HG02981 (cell line): ENCODE data around the gene ZCCHC14.

Experiments used
- ATAC-seq: cut with Tn5 transposase; IDR thresholded peaks from one replicate; pipeline ENCODE4 v1.9.1; 2021; ENCODE audit warnings: mild to moderate bottlenecking, moderate library complexity; ENCODE audit not compliant: unreplicated experiment

ZCCHC14 gene

DNA sequence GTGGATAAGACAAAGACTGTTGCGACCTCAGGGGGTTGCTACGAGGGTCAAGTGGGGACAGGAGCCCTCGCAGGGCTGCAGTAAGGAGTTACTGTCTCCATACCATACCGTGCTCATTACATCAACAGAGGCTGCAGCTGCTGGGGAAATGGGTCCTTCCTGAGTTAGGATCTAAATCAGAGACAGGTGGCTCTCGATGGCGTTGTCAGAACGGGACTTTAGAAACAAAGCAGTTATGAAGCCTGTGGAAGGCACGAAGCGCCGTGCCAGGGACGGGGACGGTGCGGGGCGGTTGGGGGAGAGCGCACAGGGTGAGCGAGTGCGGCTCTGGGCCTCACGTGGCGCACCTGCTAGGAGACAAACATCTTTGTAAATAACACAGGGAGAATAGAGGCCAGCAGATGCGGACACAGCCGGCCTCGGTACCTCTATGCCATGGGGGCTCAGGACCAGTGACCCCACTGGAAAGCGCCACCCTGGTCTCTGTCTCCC lies 34.4 kb downstream of the ZCCHC14 start:
- no peak for ATAC-seq

DNA sequence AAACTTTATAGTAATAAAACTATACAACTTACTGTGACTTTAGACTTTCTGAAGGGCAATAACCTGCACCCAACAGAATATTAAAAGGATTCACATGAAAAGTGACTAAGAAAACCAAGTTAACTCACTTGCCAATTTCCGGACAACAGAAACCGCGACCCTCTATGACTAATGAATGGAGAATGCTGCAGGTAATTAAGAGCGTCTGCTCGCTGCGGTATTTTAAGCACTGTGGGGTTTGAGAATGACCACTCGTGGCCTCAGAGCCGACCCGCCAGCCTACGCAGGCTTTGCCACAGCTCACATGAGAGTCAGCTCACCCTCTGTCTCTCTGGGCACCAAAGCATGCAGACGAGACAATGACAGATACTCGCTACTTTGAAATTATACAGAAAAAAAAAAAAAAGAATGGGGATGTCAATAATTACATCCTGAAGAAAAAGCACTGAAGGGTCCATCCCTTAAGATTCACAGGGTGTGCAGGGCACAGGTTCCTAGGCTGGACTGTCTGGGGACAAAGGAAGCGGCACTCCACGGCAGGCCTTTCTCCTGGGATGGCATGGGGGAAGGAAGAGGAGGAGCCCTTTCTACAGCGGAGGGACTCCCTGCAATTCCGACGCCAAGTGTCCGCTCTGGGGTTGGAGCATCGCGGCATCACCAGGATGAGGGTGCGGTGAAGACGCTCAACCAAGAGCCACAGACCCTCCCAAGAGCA lies 35.0 kb downstream of the ZCCHC14 start:
- no peak for ATAC-seq

DNA sequence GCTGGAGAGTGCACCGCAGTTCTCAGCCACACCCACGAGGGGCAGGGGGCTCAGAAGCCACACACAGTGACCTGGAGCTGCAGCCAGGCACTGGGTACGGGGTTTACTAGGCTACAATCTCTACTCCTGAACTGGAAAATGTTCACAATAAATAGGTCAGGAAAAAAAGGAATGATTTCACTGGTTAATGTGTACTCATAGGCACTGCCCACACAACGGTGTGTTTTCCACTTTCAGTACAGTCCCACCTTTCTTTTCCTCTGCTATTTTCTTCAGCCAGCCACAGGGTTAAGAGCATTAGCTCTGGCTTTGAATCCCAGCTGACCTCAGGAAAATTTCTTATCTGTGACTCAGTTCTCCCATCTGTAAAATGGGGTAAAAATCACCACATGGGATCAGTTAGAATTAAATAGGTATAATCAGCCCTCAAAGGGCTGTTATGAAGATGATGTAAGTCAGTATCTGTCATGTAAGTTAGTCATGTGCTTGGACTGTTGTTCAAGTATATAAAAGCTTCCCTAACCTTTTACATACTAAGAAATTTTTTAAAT lies 35.7 kb downstream of the ZCCHC14 start:
- no peak for ATAC-seq

DNA sequence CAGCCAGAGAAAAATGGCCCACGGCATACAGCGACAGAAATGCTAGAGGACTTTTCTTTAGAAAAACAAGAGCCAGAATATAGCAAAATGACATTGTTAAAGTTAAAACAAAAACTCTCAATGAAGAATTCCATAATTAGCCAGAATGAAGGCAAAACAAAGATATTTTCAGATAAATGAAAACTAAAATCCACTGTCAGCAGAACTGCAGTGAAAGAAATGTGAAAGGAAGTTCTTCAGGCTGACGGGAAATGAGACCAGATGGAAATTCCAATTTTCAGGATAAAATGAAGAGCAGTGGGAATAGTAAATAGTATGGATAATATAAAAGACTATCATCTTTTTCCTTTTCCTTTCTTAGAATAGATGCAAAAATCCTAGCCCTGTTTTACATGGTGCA lies 38.4 kb downstream of the ZCCHC14 start:
- ATAC-seq: no peak

DNA sequence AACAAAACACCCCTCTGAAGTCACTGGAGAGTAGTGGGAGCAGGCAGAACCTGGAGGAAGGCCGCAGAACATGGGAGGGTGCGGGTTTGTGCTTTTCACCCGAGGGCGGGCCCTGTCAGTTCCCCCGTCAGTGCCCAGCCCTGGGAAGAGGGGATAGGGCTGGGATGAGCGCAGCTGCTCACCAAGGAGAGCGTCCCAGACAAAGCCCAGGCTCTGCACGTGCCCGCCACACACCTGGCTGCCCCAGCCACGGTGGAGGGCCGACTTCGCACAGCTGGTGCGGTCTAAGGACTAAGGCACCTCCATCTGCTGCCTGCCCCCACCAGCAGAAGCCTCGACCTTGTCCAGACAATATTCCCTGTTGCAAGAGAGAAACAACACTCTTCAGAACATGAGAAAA lies 39.5 kb downstream of the ZCCHC14 start:
- no peak for ATAC-seq

DNA sequence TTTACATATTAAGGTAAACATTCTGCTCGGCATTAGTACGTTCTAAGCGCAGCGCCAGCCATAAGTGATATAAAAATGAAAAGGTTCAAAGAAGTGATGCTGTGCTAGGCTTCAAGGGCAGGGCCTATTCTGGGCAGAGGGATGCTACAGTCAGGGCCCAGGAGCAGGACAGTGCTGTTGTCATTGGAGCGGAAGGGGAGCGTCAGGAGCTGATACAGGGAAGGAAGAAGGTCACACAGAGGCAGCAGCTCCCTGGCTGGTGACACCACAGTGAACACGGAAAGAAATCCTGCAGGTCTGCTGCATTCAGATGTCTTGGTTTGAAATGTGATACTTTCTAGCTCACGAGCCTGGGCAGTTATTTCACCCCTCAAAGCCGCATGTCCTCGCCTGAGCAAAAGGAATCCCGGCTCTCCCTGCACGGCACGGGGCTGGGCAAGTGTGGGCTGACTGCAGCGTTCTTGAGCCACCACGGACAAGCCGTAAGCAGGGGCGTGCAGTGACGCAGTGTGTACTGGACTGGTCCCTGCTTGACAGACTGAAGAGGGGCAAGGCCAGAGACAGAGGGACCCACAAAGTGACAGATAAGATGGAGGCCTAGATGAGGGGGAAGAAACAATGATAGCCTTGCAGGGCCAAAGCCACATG lies 41.1 kb downstream of the ZCCHC14 start:
- no peak for ATAC-seq

DNA sequence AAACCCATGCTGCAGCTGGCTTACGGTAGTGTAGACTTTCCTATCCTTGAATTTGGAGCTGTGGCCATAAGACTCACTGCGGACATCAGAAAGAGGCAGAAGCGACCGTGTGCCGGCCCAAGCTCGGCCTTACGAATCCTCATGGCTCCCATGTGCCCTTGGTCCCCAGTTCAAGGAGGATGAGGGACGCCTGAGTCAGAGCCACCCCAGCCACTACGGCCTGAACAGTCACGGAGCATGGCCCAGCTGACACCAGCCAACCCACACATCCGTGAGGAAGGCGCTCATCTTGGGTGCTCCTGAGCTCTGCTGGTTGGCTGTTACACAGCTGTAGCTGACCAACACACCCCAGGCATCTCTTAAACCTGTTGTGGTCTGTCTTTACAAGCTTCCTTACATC lies 44.0 kb downstream of the ZCCHC14 start:
- ATAC-seq: no peak

DNA sequence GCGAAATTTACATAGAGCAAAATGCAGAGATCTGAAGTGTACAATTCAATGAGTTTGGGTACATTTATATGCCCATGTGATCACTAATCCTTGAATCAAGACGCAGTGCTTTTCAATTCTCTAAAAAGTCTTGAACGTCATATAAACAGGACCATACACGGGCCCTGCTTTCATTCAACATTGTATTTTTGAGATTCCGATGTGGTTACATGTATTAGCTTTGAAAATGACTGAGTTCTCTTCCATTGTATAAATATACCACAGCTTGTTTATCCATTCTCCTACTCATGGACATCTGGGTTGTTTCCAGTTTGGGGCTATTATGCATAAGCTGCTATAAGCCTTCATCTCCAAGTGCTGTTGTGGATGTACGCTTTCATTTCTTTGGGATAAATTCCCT lies 45.5 kb downstream of the ZCCHC14 start:
- ATAC-seq: no peak

DNA sequence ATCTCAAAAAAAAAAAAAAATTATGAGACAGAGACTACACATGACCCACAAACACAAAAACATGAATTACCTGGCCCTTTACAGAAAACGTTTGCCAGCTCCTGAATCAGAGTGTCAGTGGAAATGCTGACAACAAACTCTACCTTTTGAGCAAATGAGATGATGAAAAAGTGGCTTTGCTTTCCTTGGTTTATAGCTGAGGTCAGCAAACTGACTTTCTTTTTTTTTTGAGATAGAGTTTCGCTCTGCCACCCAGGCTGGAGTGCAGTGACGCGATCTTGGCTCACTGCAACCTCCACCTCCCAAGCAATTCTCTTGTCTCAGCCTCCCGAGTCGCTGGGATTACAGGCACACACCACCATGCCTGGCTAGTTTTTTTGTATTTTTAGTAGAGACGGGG lies 46.3 kb downstream of the ZCCHC14 start:
- no peak for ATAC-seq

DNA sequence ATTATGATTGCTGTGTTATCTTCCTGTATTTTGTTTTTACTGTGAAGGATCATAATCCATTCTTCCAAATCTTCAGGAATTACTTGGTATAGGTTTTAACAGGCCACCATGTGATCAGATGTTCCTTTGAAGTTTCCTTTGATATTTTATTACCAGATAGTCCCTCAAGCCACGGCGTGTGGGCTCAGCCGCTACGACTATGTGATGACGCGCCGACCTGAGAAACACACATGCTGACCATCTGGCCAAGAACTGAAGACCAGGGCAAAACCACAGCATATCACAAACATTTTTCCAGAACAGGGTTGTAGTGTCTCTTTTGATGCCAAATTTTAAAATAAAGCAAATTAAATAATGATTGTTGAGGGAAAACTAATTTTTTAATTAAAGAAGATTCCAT lies 47.3 kb downstream of the ZCCHC14 start:
- no peak for ATAC-seq

DNA sequence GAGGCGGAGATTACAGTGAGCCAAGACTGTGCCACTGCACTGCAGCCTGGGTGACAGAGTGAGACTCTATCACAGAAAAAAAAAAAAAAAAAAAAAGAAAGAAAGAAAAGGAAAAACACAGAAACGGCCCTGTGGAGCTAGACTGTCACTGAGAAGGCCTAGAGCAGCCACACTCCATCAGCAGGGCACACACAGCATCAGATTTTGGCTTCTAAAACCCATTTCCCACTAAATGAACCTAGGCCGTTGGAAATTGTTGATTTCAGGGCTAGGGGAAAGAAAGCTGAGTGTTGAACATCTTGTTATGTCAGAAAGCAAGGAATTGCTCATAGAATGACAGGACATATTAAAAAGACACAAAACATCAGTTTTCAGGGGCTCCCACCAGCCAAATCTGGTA lies 48.9 kb downstream of the ZCCHC14 start:
- ATAC-seq: no peak

DNA sequence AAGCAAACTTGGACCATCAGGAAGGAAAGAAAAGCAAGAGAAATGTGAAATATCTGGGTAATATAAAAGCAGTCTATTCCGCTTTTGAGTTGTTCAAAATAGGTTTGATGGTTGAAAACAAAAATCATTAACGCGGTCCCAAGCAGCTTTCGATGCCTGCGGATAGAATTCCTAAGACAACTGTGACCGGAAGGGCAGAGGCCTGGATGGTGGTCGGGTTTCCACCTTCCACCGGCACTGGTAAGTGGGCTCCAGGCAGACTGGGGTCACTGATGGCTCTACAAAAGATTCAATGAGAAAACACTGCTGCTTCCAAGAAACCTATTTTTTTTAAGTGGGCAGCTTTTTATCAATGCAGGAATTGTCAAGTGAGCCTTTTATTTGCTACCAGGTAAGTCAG lies 49.8 kb downstream of the ZCCHC14 start:
- no peak for ATAC-seq

DNA sequence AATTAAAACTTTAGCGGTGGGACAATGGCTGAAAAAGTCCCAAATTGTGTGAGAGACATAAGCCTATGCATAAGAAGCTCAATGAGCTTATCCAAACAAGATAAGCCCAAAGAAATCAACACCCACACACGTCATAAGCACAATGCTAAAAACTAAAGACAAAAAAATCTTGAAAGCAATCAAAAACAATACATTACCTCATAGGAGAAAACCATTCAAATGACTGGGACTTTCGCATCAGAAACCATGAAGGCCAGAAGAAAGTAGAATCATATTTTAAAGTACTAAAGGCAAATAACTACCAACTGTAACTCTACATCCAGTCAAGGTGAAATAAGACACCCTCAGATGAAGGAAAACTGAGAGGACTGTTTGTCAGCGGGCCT lies 50.2 kb downstream of the ZCCHC14 start:
- ATAC-seq: no peak

DNA sequence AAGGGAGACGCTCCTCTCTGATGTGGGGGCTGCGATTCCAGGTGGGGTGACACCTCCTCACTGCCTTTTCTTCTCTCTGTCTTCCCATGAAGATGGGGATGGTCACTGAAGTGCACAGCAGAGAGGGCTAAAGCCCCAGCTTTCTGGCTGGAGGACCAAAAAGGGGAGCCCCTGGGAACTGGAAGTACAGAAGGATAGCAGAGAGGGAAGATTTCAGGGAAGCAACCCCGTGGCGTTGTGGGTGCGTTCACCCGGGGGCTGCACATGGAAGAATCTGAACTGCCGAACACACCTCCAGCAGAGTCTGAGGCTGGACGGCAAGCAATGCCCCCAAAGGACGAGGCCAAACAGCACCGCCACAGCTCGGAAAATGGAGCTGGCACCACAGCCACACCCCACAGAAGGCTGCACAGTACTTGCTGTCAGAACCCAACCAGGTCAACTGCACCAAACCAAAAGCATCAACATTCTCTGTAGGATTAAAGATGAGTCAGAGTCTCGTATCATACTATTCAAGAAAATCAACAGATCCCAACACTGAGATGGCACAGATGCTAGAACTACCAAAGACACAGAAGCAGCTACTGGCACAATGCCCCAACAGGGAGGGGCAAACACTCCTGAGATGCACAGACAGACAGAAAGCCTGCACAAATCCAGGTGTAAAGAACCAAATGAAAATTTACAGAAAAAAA lies 50.8 kb downstream of the ZCCHC14 start:
- no peak for ATAC-seq

DNA sequence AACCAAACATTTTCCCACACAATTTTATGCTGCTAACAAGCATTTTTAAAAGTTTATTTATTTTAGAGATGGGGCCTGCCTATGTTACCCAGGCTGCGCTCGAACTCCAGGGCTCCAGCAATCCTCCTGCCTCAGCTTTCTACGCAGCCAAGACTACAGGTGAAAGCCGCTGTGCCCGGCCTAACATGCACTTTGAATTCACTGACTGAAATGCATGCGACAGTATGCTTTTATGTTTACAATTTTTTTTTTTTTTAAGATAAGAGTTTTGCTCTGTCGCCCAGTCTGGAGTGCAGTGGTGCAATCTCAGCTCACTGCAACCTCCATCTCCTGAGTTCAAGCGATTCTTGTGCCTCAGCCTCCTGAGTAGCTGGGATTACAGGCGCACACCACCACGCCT lies 52.9 kb downstream of the ZCCHC14 start:
- ATAC-seq: no peak

DNA sequence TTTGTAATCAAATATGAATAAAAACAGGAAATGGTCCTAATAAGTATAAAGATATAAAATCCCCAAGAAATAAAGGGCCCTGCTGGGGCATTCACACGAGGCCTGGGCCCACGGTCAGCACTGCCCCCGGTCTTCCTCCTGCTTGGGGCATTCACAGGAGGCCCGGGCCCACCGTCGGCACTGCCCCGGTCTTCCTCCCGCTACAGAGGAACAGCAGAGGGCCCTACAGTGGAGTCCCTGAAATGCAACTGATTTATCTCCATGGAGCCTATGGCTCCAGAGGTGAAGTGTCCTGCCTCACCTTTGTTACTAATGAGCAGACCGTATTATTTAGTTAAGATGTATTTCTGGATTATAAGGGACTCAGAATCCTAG lies 54.2 kb downstream of the ZCCHC14 start:
- no peak for ATAC-seq

DNA sequence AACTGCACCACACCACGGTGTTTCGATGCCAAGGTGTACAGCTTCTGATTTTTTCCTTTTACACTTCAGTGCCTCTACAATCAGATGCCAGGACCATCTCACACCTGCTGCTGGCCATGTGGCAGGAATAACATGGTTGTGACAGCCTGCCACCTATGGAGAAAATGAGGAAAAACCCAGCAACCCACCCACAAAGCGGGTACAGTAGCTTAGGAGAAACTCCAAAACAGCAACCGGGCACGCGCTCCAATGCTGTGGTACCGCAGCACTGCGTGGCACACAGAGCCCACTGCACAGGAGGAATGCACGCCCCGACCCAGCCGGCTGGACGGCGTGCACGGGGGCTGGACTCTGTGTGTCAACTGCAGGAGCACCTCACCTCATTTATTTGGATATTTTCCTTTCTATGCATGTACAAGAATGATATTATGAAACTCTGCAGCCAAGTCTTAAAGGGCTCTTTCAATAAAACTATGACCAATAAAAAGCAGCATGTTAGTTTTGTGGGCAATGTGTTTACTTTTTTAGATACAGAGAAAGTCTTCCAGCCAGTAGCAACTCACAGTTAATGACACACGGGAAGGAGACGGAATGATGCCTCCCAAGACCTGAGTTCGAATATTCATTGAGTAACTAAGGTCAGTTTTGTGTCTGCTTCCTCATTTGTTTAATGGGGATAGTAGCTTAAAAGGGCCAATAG lies 54.8 kb downstream of the ZCCHC14 start:
- no peak for ATAC-seq

DNA sequence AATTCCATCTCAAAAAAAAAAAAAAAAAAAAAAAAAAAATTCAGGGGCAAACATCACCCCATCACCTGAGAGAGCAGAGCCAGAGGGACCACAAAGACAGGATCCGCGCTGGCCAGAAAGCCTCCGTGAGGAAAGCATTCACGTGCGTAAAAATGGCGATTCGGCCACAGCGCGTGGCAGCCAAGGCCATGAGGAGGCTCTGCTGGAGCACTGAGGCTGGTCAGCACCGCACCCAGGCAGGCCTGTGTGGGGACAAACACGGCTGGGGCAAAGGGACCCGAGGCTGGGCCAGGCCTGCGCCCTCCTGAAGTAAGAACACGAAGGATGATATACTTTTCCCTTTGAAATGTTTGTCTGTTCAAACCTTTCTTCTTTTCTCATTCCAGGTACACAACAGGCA lies 55.5 kb downstream of the ZCCHC14 start:
- no peak for ATAC-seq

DNA sequence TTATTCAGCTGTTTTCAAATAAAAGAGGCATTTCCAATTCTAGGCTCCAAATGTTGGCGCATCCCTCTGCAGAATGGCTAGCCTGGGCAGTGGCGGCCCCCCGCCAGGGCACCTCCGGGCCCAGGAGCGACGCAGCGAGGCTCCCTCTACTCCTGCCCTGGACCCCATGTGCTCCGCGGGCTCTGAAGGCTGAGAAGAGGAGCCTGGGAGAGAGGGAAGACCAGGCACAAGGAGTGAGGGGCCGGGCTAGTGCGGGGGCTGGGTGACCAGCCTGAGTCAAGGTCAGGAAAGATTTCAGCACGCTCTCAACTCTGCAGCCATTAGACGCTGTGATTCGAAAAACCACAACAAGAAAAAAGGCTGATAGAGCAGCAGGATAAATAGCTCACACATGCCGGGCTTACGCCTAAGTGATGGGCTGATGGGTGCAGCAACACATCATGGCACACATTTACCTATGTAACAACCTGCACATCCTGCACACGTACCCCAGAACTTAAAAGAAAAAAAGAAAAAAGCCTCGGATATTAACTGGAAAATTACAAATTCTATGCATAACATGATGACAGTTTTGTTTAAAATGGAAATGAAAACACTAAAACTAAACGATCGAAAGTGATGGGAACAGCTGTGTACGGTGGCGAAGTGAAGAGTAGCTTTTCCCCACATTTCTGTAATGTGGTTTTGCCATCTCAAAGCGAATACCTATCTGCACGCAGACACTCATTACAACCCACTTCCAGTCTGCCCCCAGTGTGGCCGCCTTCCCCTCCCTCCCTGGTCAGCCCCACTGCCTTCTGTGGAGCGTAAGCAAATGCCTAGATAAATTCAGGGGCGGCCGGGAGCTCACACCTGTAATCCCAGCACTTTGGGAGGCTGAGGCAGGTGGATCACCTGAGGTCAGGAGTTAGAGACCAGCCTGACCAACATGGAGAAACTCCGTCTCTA lies 56.3 kb downstream of the ZCCHC14 start:
- no peak for ATAC-seq
